ENCODE data around the gene MAP1LC3A.

The MAP1LC3A gene

DNA sequence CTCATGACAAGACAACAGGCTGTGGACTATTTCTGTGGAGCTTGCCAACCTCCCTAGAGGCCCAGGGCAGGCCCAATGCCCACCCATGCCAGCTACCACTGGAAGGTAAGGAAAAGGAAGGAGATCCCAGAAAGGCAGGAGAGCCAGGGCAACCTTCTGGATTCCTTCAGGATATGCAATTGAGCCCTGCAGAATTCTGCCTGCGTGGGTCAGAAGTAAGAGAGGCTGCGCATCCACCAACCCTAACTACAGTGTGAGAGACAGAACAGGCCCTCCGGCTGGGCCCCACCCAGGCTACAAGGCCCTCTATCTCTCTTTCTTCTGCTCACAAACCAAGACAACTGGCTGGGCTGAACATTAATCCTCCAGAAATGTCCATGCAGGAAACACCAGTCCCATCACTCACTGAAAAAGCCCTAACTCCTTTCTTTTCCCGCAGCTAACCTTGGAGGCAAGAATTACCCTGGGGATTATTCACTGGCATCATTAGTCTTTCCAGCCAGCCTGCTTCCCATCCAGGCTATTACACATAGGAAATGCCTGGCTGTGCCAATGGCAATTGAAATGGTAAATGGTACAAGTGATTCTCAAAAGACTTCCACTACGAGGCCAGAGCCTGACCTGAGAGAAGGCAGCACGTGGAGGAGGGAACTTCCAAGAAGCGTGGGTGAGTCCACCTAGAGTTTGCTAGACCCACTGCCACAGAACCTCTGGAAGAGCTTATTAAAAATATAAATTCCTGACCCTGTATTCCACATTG is 15.2 kb downstream of the MAP1LC3A start:
- Mint-ChIP-seq H3K9me3 (ENCODE audit: low read depth) (no peaks in the 10 kb centered on the region), H3K4me3 (no peak overlapping the region), H3K27ac (no peak overlapping the region), H3K27me3 (no peaks in the 10 kb centered on the region), H3K4me1 (ENCODE audit: low read depth) (no peaks in the 10 kb centered on the region), H3K36me3 (peaks cover 3% of the 10 kb centered on the region)

DNA sequence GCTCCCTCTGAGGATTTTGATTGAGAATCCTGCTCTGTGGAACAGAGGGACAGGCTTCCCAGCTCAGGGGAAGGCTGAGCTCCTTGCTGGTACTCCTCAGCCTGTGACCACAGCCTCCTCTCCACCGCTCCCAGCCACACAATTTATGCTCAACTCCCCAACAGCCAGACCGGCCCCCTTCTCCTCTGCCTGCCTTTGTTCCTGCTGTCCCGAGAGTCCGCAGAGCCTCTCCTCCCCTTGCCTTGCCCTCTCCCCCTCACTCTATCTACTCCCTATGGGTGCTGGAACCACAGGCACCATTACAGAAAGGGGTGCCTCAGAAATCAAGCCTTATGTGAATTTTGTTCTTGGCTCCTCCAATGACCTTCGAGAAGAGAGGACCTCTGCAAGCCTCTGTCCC is 15.9 kb downstream of the MAP1LC3A start:
- no peak overlapping the region for H3K4me3 Mint-ChIP-seq
- peaks cover 3% of the 10 kb centered on the region for H3K36me3 Mint-ChIP-seq
- no peak overlapping the region for H3K27ac Mint-ChIP-seq
- no peaks in the 10 kb centered on the region for H3K27me3 Mint-ChIP-seq
- no peaks in the 10 kb centered on the region for H3K4me1 Mint-ChIP-seq (ENCODE audit: low read depth)
- no peaks in the 10 kb centered on the region for H3K9me3 Mint-ChIP-seq (ENCODE audit: low read depth)

DNA sequence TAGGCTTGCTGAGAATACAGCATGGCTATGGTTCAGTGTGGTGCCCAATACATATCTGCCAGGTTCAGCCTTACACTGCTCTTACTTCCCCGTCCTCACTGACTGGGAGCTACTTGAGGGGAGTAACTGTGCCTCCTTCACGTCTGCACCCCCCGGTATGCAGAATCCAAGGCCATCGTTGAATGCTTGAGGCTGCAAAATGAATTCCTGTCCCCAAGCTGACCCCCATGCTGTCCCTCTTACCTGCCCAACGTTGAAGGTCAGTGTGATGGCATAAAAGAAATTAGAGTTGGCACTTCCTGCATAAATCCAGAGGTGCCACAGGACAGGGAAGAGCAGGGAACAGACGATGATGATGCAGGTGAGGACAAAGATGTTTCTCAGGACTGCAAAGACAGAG is 16.3 kb downstream of the MAP1LC3A start:
- no peak overlapping the region for H3K4me3 Mint-ChIP-seq
- H3K9me3 Mint-ChIP-seq (ENCODE audit: low read depth), result no peaks in the 10 kb centered on the region
- H3K36me3 Mint-ChIP-seq, result peaks cover 3% of the 10 kb centered on the region

DNA sequence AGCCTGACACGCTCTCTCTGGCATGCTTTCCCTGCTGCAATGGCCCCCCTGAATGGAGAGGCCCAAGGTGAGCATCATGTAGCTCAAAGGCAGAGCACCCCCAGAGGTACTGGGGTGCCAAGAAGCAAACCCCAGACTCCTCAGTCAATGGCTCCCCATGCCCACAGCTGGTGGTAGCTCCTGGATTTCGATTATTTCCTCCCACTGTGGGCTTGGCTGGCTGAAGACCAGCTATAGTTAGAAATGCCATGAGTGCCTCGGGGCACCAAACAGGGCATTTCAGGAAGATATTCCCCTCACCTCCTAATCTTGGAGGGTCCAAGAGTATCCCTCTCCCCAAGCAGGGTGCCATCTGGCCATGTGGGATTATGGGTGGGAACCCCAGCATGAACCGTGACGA is 16.8 kb downstream of the MAP1LC3A start:
- Mint-ChIP-seq H3K4me3 (no peak overlapping the region), H3K4me1 (ENCODE audit: low read depth) (peaks cover 2% of the 10 kb centered on the region), H3K27ac (no peak overlapping the region), H3K9me3 (ENCODE audit: low read depth) (no peaks in the 10 kb centered on the region), H3K27me3 (no peaks in the 10 kb centered on the region), H3K36me3 (peaks cover 3% of the 10 kb centered on the region)

More for the DNA sequence above, 16.3 kb downstream of the MAP1LC3A start:
- no peak overlapping the region for H3K27ac Mint-ChIP-seq
- no peaks in the 10 kb centered on the region for H3K27me3 Mint-ChIP-seq
- no peaks in the 10 kb centered on the region for H3K4me1 Mint-ChIP-seq (ENCODE audit: low read depth)

DNA sequence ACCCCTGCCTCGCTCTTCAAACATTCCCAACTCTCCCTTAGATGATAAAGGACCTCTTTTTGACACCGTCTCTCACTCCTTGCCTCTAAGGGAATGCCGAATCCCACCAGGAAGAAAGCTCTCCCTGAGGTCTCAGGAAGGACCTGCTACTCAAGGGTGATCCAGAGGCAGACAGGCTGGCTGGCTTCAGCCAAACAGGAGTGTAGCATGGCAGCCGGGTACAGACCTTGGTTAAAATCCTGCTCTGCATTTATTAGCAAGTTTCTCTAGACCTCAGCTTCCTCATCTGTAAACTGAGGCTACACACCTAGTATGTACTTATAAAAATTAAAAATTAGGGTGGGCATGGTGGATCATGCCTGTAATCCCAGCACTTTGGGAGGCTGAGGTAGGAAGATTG is 17.2 kb downstream of the MAP1LC3A start:
- Mint-ChIP-seq H3K9me3 (ENCODE audit: low read depth) (no peaks in the 10 kb centered on the region), H3K4me3 (no peak overlapping the region), H3K27ac (no peak overlapping the region), H3K4me1 (ENCODE audit: low read depth) (peaks cover 7% of the 10 kb centered on the region), H3K27me3 (no peaks in the 10 kb centered on the region), H3K36me3 (peaks cover 3% of the 10 kb centered on the region)

DNA sequence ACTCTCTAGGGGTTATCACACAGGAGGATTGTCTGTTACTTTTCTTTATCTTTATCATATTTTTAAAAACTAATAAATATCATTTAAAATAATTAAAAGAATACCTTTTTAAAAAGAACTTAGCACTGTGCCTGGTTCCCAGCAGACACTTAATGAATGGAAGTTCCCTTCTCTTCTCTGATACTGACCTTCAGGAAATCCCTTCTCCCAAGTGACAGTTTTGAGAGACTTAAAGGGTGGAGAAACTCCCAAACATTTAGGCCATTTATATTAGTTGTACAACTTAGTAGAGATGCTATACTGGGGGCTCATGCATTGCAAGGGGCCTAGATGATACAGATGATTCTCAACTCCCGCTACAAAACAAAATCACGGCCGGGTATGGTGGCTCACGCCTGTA is 18.5 kb downstream of the MAP1LC3A start:
- no peaks in the 10 kb centered on the region for H3K27me3 Mint-ChIP-seq
- no peak overlapping the region for H3K27ac Mint-ChIP-seq
- no peaks in the 10 kb centered on the region for H3K9me3 Mint-ChIP-seq (ENCODE audit: low read depth)
- peaks cover 5% of the 10 kb centered on the region for H3K36me3 Mint-ChIP-seq
- H3K4me3 Mint-ChIP-seq, result no peak overlapping the region
- peaks cover 19% of the 10 kb centered on the region for H3K4me1 Mint-ChIP-seq (ENCODE audit: low read depth)

DNA sequence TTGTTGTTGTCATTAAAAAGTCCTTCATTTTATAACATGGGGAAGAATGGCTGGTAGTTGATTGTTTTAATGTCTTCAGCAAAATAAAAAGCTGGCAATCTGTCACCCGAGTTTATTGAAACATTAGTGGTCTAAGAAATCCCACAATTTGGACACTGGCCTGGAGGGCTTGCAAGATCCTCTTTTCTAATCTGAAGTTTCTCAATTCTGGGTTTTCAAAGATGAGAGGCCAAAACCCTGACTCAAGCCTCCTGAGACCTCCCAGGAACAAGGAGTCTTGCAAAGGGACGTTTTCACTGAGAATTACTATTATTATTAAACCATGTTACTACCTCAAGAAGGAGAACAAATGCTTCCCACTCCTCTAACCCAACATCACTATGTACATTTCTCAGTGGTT is 19.5 kb downstream of the MAP1LC3A start:
- H3K9me3 Mint-ChIP-seq (ENCODE audit: low read depth), result no peaks in the 10 kb centered on the region
- peaks cover 5% of the 10 kb centered on the region for H3K36me3 Mint-ChIP-seq
- no peaks in the 10 kb centered on the region for H3K27me3 Mint-ChIP-seq
- H3K4me3 Mint-ChIP-seq, result no peak overlapping the region
- peaks cover 19% of the 10 kb centered on the region for H3K4me1 Mint-ChIP-seq (ENCODE audit: low read depth)
- H3K27ac Mint-ChIP-seq, result no peak overlapping the region

DNA sequence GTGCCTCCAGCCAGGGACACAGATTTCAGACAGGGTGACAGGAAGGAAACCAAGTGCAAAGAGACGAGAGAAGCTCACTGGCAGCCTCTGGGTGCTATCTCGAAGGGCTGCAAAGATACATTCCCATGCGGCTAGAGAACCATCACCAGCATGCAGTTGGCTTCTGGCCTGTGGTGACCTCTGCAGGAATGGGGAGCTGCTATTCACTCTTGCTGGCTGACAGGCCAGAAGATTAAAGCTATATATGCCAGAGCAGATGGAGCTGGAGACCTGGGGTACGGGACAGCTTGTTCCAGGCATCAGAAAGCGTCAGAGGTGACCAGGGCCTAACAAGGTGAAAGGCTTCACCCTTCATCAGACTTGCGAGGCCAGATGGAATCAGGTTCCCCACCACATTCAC is 20.0 kb downstream of the MAP1LC3A start:
- no peaks in the 10 kb centered on the region for H3K27me3 Mint-ChIP-seq
- H3K9me3 Mint-ChIP-seq (ENCODE audit: low read depth), result no peaks in the 10 kb centered on the region
- no peak overlapping the region for H3K27ac Mint-ChIP-seq
- H3K4me3 Mint-ChIP-seq, result no peak overlapping the region
- H3K36me3 Mint-ChIP-seq, result peaks cover 5% of the 10 kb centered on the region
- peaks cover 19% of the 10 kb centered on the region for H3K4me1 Mint-ChIP-seq (ENCODE audit: low read depth)

DNA sequence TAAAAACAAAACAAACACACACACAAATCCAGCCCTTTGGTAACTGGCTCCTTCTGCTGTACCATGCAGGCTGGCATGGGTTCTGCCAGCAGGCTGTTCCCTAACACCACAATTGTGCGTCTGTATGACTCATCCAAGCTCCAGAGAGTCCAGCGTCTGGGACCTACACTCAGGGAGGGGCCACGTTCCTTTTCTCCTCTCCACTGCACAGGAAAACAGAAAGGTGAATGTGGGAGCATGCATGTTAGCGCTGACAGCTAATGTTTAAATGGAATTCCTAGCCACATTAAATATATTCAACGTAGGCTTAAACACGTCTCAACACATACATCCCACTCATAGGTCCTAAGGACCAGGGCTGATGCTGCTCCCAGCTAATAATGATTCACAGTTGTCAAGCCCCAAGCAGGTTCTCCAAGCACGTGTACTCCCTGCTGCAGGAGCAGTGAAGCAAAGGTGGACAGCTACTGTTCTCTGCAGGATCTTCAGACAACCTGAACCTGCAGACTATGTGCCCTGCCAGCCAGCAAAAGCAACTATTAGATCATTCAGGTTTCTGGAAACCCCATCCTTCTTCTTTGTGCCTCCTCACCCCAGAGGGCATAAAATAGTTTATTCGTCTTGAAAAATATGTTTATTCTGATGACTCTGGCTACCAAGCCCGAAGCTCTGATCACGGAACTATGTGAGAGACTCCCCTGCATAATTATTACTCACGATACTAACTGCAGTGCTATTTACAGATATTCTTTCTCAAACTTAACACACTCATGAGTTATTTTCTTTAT is 20.9 kb downstream of the MAP1LC3A start:
- H3K36me3 Mint-ChIP-seq, result peaks cover 5% of the 10 kb centered on the region
- no peaks in the 10 kb centered on the region for H3K27me3 Mint-ChIP-seq
- no peak overlapping the region for H3K4me3 Mint-ChIP-seq
- H3K9me3 Mint-ChIP-seq (ENCODE audit: low read depth), result no peaks in the 10 kb centered on the region
- no peak overlapping the region for H3K27ac Mint-ChIP-seq
- H3K4me1 Mint-ChIP-seq (ENCODE audit: low read depth), result peaks cover 19% of the 10 kb centered on the region

DNA sequence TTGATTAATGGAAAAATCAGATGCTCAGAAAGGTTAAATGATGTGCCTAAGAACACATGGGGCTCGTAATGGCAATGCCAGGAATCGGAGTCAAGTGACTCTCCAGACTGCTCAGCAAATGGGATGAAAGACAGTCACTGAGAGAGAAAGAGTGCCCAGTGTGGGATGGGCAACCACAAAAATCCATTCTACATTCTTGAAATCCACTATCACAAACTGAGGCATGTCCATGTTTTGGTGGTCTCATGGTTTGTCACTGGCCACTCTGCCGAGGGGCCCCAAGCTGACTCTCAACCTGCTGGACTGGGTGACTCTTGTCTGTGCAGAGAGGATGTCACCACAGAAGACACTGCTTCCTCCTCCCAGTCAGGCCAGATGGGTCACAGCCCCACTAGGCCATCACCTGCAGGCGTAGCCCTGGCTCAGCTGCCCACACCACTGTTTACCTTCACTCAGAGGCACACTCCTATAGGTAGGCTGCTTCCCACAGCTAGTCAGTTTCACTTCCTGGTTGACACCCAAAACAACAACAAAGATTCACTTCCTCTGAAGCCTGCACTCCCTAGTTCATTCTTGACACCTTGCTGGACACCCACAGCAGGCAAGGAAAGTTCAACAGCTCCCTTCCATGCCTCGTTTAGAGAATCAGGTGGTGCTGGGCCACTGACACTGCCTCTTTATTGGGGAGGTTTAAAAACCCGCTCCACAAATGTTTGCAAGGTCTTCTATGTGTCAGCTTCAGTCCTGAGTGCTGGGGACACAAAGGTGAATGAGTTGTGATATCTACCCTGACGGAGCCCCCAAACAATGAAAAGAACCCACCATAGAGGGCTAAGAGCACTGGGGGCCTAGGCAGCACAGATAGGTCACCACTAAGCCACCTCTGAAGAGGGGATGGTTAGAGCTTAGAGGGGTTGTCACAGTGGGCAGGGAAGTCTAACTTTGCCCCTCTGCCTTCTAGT is 21.7 kb downstream of the MAP1LC3A start:
- Mint-ChIP-seq H3K27me3 (no peaks in the 10 kb centered on the region), H3K9me3 (ENCODE audit: low read depth) (no peaks in the 10 kb centered on the region), H3K4me3 (no peak overlapping the region), H3K27ac (no peak overlapping the region), H3K4me1 (ENCODE audit: low read depth) (peaks cover 19% of the 10 kb centered on the region), H3K36me3 (peaks cover 2% of the 10 kb centered on the region)

DNA sequence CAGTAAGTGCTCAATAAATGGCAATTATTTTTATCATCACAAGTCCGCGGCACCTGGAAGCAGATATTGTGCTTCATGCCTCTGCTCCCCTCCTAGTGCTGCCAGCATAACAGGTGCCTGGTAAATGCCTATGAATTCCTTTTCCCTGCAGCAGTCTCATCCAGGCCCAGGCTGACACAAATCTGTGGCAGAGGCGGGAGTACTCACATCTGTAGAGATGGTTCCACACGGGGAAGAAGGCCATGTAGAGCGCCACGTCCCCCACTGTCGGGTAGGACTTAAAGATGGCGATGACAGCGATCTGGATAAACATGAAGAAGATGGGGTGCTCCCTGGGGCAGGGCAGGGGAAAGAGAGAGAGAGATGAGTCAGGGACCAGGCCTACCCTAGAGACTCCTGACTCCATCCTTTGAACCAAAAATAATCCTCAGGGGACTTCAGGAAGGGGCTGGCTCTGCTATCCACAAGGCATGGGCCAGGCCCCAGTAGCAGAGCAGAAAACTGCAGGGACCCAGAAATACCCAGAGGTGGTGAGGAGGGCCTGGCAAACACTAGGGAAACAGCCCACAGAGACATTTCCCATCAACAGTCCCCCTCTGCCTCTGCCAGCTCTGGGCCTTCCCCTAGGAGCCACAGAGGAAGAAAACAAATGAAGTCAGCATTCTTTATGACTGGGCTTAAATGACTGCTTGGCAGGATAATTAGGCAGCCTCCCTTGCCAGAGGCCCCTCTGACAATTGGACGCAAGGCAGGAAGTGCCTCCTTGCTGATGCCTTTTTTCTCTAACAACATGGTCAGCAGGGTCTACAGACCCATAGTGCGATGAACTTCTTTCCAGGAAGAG is 23.0 kb downstream of the MAP1LC3A start:
- H3K36me3 Mint-ChIP-seq, result peaks cover 5% of the 10 kb centered on the region
- no peaks in the 10 kb centered on the region for H3K9me3 Mint-ChIP-seq (ENCODE audit: low read depth)
- H3K27me3 Mint-ChIP-seq, result no peaks in the 10 kb centered on the region
- peak overlapping the region; percentile 68 for H3K27ac Mint-ChIP-seq
- H3K4me3 Mint-ChIP-seq, result no peak overlapping the region
- peaks cover 19% of the 10 kb centered on the region for H3K4me1 Mint-ChIP-seq (ENCODE audit: low read depth)

DNA sequence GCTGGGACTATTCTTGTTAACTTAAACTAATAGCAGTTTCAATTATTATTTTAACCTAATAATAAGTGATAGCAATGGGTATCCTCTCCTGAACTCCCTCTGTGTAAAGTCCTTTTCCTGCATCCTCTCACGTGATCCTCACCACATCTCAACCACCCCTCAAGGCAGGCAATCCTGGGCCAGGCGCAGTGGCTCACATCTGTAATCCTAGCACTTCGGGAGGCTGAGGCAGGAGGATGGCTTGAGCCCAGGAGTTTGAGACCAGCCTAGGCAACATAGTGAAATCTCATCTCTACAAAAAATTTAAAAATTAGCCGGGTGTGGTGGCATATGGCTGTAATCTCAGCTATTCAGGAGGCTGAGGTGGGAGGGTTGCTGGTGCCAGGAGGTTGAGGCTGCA is 23.7 kb downstream of the MAP1LC3A start:
- peaks cover 19% of the 10 kb centered on the region for H3K4me1 Mint-ChIP-seq (ENCODE audit: low read depth)

DNA sequence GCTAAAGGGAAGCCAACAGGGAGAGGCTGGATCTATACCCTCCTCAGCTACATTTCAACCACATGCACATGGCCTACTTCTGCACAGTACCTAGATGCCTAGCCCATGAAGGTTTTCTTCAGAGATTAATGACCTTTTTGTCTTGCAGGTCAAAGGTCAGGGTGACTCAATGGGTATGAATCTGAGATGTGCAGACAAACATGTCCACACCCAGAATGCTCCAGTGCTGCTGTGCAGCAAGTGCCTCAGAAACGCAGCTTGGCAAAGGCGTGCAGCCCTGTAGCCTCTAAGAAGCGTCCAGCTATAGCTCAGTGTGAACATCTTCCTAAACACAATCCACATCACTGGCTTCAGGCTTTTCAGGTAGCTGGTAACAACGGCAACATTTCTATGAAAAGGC is 24.4 kb downstream of the MAP1LC3A start:
- H3K9me3 Mint-ChIP-seq (ENCODE audit: low read depth), result no peaks in the 10 kb centered on the region
- H3K27ac Mint-ChIP-seq, result no peak overlapping the region
- no peak overlapping the region for H3K4me3 Mint-ChIP-seq
- peaks cover 19% of the 10 kb centered on the region for H3K4me1 Mint-ChIP-seq (ENCODE audit: low read depth)
- H3K36me3 Mint-ChIP-seq, result peaks cover 5% of the 10 kb centered on the region
- H3K27me3 Mint-ChIP-seq, result no peaks in the 10 kb centered on the region

More for the DNA sequence above, 23.7 kb downstream of the MAP1LC3A start:
- Mint-ChIP-seq H3K27ac (no peak overlapping the region), H3K36me3 (peaks cover 5% of the 10 kb centered on the region), H3K9me3 (ENCODE audit: low read depth) (no peaks in the 10 kb centered on the region), H3K27me3 (no peaks in the 10 kb centered on the region), H3K4me3 (no peak overlapping the region)

DNA sequence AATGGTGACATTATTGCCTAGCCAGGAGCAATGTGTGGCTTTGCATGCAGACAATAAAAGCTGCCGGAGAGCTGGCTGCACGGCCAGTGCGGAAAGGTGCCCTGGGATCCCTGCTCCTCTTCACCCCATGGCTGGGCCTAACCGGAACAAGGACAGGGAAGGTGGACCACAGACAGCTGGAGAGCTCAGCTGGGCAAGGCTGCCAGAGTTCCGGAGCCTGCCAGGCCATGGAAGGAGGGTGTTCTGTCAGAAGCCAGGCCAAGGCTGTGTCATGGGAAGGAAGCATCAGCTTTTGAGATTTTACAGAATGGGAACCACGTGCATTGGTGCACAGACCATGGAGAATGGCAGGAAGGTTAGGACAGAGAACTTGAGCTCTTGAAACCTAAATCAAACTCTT is 25.0 kb downstream of the MAP1LC3A start:
- no peaks in the 10 kb centered on the region for H3K9me3 Mint-ChIP-seq (ENCODE audit: low read depth)
- H3K27me3 Mint-ChIP-seq, result no peaks in the 10 kb centered on the region
- no peak overlapping the region for H3K4me3 Mint-ChIP-seq
- H3K36me3 Mint-ChIP-seq, result peaks cover 5% of the 10 kb centered on the region
- no peak overlapping the region for H3K27ac Mint-ChIP-seq
- H3K4me1 Mint-ChIP-seq (ENCODE audit: low read depth), result peaks cover 19% of the 10 kb centered on the region
